IMR-90 (cell line): ENCODE measurements around the gene RYR3. TPM values are rescaled to one million over a fixed set of nuclear protein-coding genes. Genes with fewer than 3 reads are reported as not detected.

Experiments
- ATAC-seq: fragments of 200-7000 bp; cut with Tn5 transposase; 2 replicates; pipeline ENCODE4 v1.9.1; 2020; ENCODE audit warnings: low read depth, mild to moderate bottlenecking, moderate library complexity
- BruUV-seq: library from RNA; stranded (reverse); fragments of 400-500 nt; replicated peaks from 2 replicates; lab custom pipeline; 2021; lab: Mats Ljungman, UMichigan
- CTCF ChIA-PET: fragments of 300-600 bp; formaldehyde crosslinking; extraction: SDS; loops from one replicate; lab custom pipeline; 2021; ENCODE audit warnings: antibody characterized with exemption; lab: Yijun Ruan, JAX
- POLR2A ChIA-PET: fragments of 300-600 bp; sonication (Branson Sonifier 250); formaldehyde crosslinking; loops from one replicate; lab custom pipeline; 2022; ENCODE audit warnings: antibody characterized with exemption; ENCODE audit not compliant: unreplicated experiment; lab: Charles Lee
- DNase-seq: peaks from one replicate; pipeline ENCODE4 v3.0.0; 2013
- H2AFZ ChIP-seq: replicated peaks from 2 replicates; pipeline ENCODE3; 2013; ENCODE audit warnings: low read length, mild to moderate bottlenecking; ENCODE audit not compliant: poor library complexity
- H2AK5ac ChIP-seq: 2 replicates; pipeline ENCODE4 v1.6.1; 2013; ENCODE audit warnings: low read depth, low read length, inconsistent platforms
- H2AK9ac ChIP-seq: replicated peaks from 2 replicates; pipeline ENCODE3; 2013; ENCODE audit warnings: mild to moderate bottlenecking, low read depth, low read length, moderate library complexity; ENCODE audit not compliant: poor library complexity
- H2BK120ac ChIP-seq: 2 replicates; pipeline ENCODE4 v1.6.1; 2013; ENCODE audit warnings: low read depth, low read length, inconsistent platforms
- H2BK15ac ChIP-seq: 3 replicates; pipeline ENCODE4 v1.6.1; 2013; ENCODE audit warnings: low read depth, low read length, inconsistent platforms
- H2BK20ac ChIP-seq: 2 replicates; pipeline ENCODE4 v1.6.1; 2013; ENCODE audit warnings: low read depth, mild to moderate bottlenecking, inconsistent platforms, low read length, moderate library complexity
- H2BK5ac ChIP-seq: 2 replicates; pipeline ENCODE4 v1.6.1; 2013; ENCODE audit warnings: mild to moderate bottlenecking, low read depth, low read length, inconsistent platforms; ENCODE audit not compliant: poor library complexity, severe bottlenecking
- H3K14ac ChIP-seq: replicated peaks from 2 replicates; pipeline ENCODE4 v1.6.1; 2013; ENCODE audit warnings: low read depth, low read length, inconsistent platforms
- H3K18ac ChIP-seq: 2 replicates; pipeline ENCODE4 v1.6.1; 2013; ENCODE audit warnings: low read depth, low read length, control low read depth
- H3K23ac ChIP-seq: 2 replicates; pipeline ENCODE4 v1.6.1; 2013; ENCODE audit warnings: low read depth, low read length, inconsistent platforms
- H3K27ac ChIP-seq: 2 replicates; pipeline ENCODE4 v1.5.1; 2013; ENCODE audit warnings: mild to moderate bottlenecking, control low read depth, low read length; ENCODE audit not compliant: insufficient read depth
- H3K27me3 ChIP-seq: 2 replicates; pipeline ENCODE4 v1.6.1; 2013; ENCODE audit warnings: low read length; ENCODE audit not compliant: control insufficient read depth, insufficient read depth
- H3K36me3 ChIP-seq: 2 replicates; pipeline ENCODE4 v1.6.1; 2013; ENCODE audit warnings: low read length, mixed read lengths; ENCODE audit not compliant: control insufficient read depth, insufficient read depth
- H3K4ac ChIP-seq: 2 replicates; pipeline ENCODE4 v1.6.1; 2013; ENCODE audit warnings: low read depth, low read length, inconsistent platforms
- H3K4me1 ChIP-seq: 2 replicates; pipeline ENCODE4 v1.6.1; 2013; ENCODE audit warnings: low read length, mixed read lengths; ENCODE audit not compliant: control insufficient read depth, insufficient read depth
- H3K4me2 ChIP-seq: 2 replicates; pipeline ENCODE4 v1.6.1; 2013; ENCODE audit warnings: low read depth, mild to moderate bottlenecking, control low read depth, low read length, moderate library complexity
- H3K4me3 ChIP-seq: 2 replicates; pipeline ENCODE4 v1.5.1; 2013; ENCODE audit warnings: low read depth, mild to moderate bottlenecking, control low read depth, low read length, moderate library complexity; ENCODE audit not compliant: insufficient read depth
- H3K56ac ChIP-seq: 2 replicates; pipeline ENCODE4 v1.6.1; 2013; ENCODE audit warnings: low read length, inconsistent platforms; ENCODE audit not compliant: insufficient read depth; ENCODE audit errors: extremely low read depth
- H3K79me1 ChIP-seq, 2 experiments: 2 replicates each; pipeline ENCODE4 v1.6.1; 2013; ENCODE audit warnings: low read length in 2 of 2, inconsistent platforms in 1 of 2, low read depth in 1 of 2
- H3K9ac ChIP-seq: 2 replicates; pipeline ENCODE4 v1.6.1; 2013; ENCODE audit warnings: low read depth, low read length, control low read depth
- H3K9me1 ChIP-seq: 2 replicates; pipeline ENCODE4 v1.6.1; 2013; ENCODE audit warnings: low read length, inconsistent platforms; ENCODE audit not compliant: insufficient read depth
- H3K9me3 ChIP-seq: 2 replicates; pipeline ENCODE4 v1.6.1; 2013; ENCODE audit warnings: low read length; ENCODE audit not compliant: control insufficient read depth, insufficient read depth
- H4K20me1 ChIP-seq: 2 replicates; pipeline ENCODE4 v1.6.1; 2013; ENCODE audit warnings: low read length, inconsistent platforms; ENCODE audit not compliant: insufficient read depth
- H4K5ac ChIP-seq: 2 replicates; pipeline ENCODE4 v1.6.1; 2013; ENCODE audit warnings: mild to moderate bottlenecking, low read depth, low read length, control low read depth
- H4K8ac ChIP-seq, 2 experiments: 2 replicates each; pipeline ENCODE4 v1.6.1; 2013; ENCODE audit warnings: low read depth in 2 of 2, low read length in 2 of 2, control low read depth in 1 of 2, inconsistent platforms in 1 of 2
- H4K91ac ChIP-seq: 2 replicates; pipeline ENCODE4 v1.6.1; 2013; ENCODE audit warnings: low read depth, low read length, inconsistent platforms; ENCODE audit not compliant: insufficient read depth
- BHLHE40 ChIP-seq: fragments of 150-350 bp; IDR thresholded peaks from 2 replicates; pipeline ENCODE4 v1.6.1; 2016; ENCODE audit warnings: mild to moderate bottlenecking, low read depth, low read length
- CEBPB ChIP-seq: IDR thresholded peaks from 2 replicates; pipeline ENCODE4 v1.6.1; 2012; ENCODE audit warnings: low read depth, low read length, improper control_type of control experiment
- CHD1 ChIP-seq: IDR thresholded peaks from 2 replicates; pipeline ENCODE4 v1.6.1; 2012; ENCODE audit warnings: low read depth, low read length, improper control_type of control experiment
- FOS ChIP-seq: fragments of 150-350 bp; IDR thresholded peaks from 2 replicates; pipeline ENCODE4 v1.6.1; 2016; ENCODE audit warnings: low read depth, low read length
- MAFK ChIP-seq: IDR thresholded peaks from 2 replicates; pipeline ENCODE4 v1.6.1; 2012; ENCODE audit warnings: low read depth, low read length, improper control_type of control experiment
- MAZ ChIP-seq: IDR thresholded peaks from 2 replicates; pipeline ENCODE4 v1.6.1; 2012; ENCODE audit warnings: low read depth, mild to moderate bottlenecking, low read length, improper control_type of control experiment, moderate library complexity, borderline replicate concordance
- MXI1 ChIP-seq: IDR thresholded peaks from 2 replicates; pipeline ENCODE4 v1.6.1; 2012; ENCODE audit warnings: low read depth, mild to moderate bottlenecking, low read length, moderate library complexity, borderline replicate concordance
- NFE2L2 ChIP-seq: fragments of 150-350 bp; IDR thresholded peaks from 2 replicates; pipeline ENCODE4 v1.6.1; 2016; ENCODE audit warnings: low read depth, mild to moderate bottlenecking, low read length
- POLR2A ChIP-seq: IDR thresholded peaks from 2 replicates; pipeline ENCODE4 v1.6.1; 2012; ENCODE audit warnings: mild to moderate bottlenecking, low read depth, low read length
- RAD21 ChIP-seq: IDR thresholded peaks from 2 replicates; pipeline ENCODE4 v1.6.1; 2012; ENCODE audit warnings: low read length, improper control_type of control experiment
- RCOR1 ChIP-seq: IDR thresholded peaks from 2 replicates; pipeline ENCODE4 v1.6.1; 2012; ENCODE audit warnings: mild to moderate bottlenecking, low read length, improper control_type of control experiment; ENCODE audit not compliant: insufficient replicate concordance
- RFX5 ChIP-seq: IDR thresholded peaks from 2 replicates; pipeline ENCODE4 v1.8.0; 2012; ENCODE audit warnings: low read depth, mild to moderate bottlenecking, low read length, moderate library complexity
- SMC3 ChIP-seq: fragments of 150-350 bp; IDR thresholded peaks from 2 replicates; pipeline ENCODE4 v1.6.1; 2016; ENCODE audit warnings: low read depth, mild to moderate bottlenecking, antibody characterized with exemption, low read length, moderate library complexity
- WGBS, 2 experiments: methylation state at CpG; one replicate each; pipeline versions ENCODE4 v1.1.5 to v1.1.7; 2013; ENCODE audit warnings: missing lambda C conversion rate in 2 of 2; ENCODE audit not compliant: insufficient read length in 1 of 2; ENCODE audit errors: extremely low coverage in 2 of 2; 5-methylcytosine and 5-hydroxymethylcytosine counted together
- dilution Hi-C: fragments of 300-500 bp; cut with HindIII; formaldehyde crosslinking; loops from one replicate; pipeline ENCODE4 v1.14.3; 2018; ENCODE audit warnings: low sequenced_read_pairs; ENCODE audit not compliant: unreplicated experiment
- in situ Hi-C: fragments of 300-500 bp; cut with MboI; formaldehyde crosslinking; loops from 3 replicates; pipeline ENCODE4 v1.14.3; 2019; ENCODE audit warnings: low sequenced_read_pairs, inconsistent platforms, mixed read lengths
- intact Hi-C: fragments of 100-400 bp; cut with micrococcal nuclease; formaldehyde crosslinking; loops from 2 replicates; pipeline ENCODE4 v1.10.0; 2022
- polyA plus RNA-seq, 3 experiments: library from polyadenylated mRNA; depleted of rRNA; stranded (reverse); fragments of >200 nt; gene quantifications; 2 replicates each; pipeline ENCODE4 v1.2.3, GENCODE V29; 2012; ENCODE audit warnings: low replicate concordance in 1 of 3
- total RNA-seq: library from RNA; depleted of rRNA; stranded (reverse); fragments of >200 nt; gene quantifications from 2 replicates; pipeline ENCODE4 v1.2.3, GENCODE V29; 2012
- TF ChIP-seq, protein P1 (sequence below): fragments of 150-350 bp; IDR thresholded peaks from 2 replicates; pipeline ENCODE4 v1.6.1; 2016; ENCODE audit warnings: low read depth, mild to moderate bottlenecking, low read length, moderate library complexity, borderline replicate concordance
- TF ChIP-seq, protein P2 (sequence below): fragments of 150-350 bp; IDR thresholded peaks from 2 replicates; pipeline ENCODE4 v1.6.1; 2017; ENCODE audit warnings: mild to moderate bottlenecking, antibody characterized with exemption, low read length, low read depth
- TF ChIP-seq, protein P3 (sequence below): conservative IDR thresholded peaks from 2 replicates; pipeline ENCODE4 v1.5.1; 2012; ENCODE audit warnings: mild to moderate bottlenecking, low read depth, low read length, improper control_type of control experiment

RYR3 gene
- total and polyA plus RNA-seq, 2 of the 4 experiments (the other 2 are of a cell fraction) = 0.18 TPM; not detected in 1

GRCh38 chr15:33844186-33844585 lies 533.4 kb downstream of the RYR3 start:
- TF ChIP-seq, protein P1, sequence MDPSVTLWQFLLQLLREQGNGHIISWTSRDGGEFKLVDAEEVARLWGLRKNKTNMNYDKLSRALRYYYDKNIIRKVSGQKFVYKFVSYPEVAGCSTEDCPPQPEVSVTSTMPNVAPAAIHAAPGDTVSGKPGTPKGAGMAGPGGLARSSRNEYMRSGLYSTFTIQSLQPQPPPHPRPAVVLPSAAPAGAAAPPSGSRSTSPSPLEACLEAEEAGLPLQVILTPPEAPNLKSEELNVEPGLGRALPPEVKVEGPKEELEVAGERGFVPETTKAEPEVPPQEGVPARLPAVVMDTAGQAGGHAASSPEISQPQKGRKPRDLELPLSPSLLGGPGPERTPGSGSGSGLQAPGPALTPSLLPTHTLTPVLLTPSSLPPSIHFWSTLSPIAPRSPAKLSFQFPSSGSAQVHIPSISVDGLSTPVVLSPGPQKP = no peak
- TF ChIP-seq FOS = no peak
- no peak for TF ChIP-seq RFX5
- TF ChIP-seq RAD21 = no peak
- no peak for TF ChIP-seq POLR2A
- TF ChIP-seq MAZ = no peak
- TF ChIP-seq NFE2L2 = no peak
- no peak for TF ChIP-seq CEBPB
- TF ChIP-seq, protein P2, sequence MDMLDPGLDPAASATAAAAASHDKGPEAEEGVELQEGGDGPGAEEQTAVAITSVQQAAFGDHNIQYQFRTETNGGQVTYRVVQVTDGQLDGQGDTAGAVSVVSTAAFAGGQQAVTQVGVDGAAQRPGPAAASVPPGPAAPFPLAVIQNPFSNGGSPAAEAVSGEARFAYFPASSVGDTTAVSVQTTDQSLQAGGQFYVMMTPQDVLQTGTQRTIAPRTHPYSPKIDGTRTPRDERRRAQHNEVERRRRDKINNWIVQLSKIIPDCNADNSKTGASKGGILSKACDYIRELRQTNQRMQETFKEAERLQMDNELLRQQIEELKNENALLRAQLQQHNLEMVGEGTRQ = no peak
- TF ChIP-seq BHLHE40 = no peak
- TF ChIP-seq RCOR1 = no peak
- no peak for TF ChIP-seq MXI1
- no peak for TF ChIP-seq SMC3
- no peak for TF ChIP-seq MAFK
- TF ChIP-seq, protein P3, sequence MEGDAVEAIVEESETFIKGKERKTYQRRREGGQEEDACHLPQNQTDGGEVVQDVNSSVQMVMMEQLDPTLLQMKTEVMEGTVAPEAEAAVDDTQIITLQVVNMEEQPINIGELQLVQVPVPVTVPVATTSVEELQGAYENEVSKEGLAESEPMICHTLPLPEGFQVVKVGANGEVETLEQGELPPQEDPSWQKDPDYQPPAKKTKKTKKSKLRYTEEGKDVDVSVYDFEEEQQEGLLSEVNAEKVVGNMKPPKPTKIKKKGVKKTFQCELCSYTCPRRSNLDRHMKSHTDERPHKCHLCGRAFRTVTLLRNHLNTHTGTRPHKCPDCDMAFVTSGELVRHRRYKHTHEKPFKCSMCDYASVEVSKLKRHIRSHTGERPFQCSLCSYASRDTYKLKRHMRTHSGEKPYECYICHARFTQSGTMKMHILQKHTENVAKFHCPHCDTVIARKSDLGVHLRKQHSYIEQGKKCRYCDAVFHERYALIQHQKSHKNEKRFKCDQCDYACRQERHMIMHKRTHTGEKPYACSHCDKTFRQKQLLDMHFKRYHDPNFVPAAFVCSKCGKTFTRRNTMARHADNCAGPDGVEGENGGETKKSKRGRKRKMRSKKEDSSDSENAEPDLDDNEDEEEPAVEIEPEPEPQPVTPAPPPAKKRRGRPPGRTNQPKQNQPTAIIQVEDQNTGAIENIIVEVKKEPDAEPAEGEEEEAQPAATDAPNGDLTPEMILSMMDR = no peak
- TF ChIP-seq CHD1 = no peak
- no peaks in the 10 kb centered on the region for H3K9me1 ChIP-seq
- in situ Hi-C loops (no loop called here), intact Hi-C loops (no loop called here), dilution Hi-C loops (no loop called here)
- no peak overlapping the region for H2BK15ac ChIP-seq
- H2AFZ ChIP-seq = no peak overlapping the region
- no peak overlapping the region for H2BK20ac ChIP-seq
- H4K8ac ChIP-seq = no peak overlapping the region
- no peaks in the 10 kb centered on the region for H3K79me1 ChIP-seq
- no peak overlapping the region for H2AK5ac ChIP-seq
- POLR2A ChIA-PET = no interaction called here
- no peak overlapping the region for H2BK5ac ChIP-seq
- no TSS peak for BruUV-seq
- H3K4me2 ChIP-seq = no peak overlapping the region
- peaks cover 5% of the 10 kb centered on the region for H3K27me3 ChIP-seq
- no peak overlapping the region for H3K4ac ChIP-seq
- no peak overlapping the region for H3K18ac ChIP-seq
- CTCF ChIA-PET = no interaction called here
- H3K4me1 ChIP-seq = no peaks in the 10 kb centered on the region
- no peak overlapping the region for H2BK120ac ChIP-seq
- H3K56ac ChIP-seq = no peak overlapping the region
- H3K27ac ChIP-seq = no peak overlapping the region
- no peak for DNase-seq
- no peaks in the 10 kb centered on the region for H3K9me3 ChIP-seq
- no peak overlapping the region for H3K4me3 ChIP-seq
- H3K14ac ChIP-seq = no peak overlapping the region
- H3K9ac ChIP-seq = no peak overlapping the region
- no peak for ATAC-seq
- H2AK9ac ChIP-seq = no peak overlapping the region
- 90% methylated on average over 2 of the region's 4 CpGs; no CpG with 5 or more reads in 1 of the 2 experiments for WGBS, 2 experiments
- no peak overlapping the region for H4K91ac ChIP-seq
- no peak overlapping the region for H4K5ac ChIP-seq
- no peak overlapping the region for H3K23ac ChIP-seq
- H3K36me3 ChIP-seq = no peaks in the 10 kb centered on the region
- no peaks in the 10 kb centered on the region for H4K20me1 ChIP-seq
